Breast epithelium (tissue), 4 donors: Measurements from ENCODE around the gene SLC41A3. TPM values are rescaled to one million over a fixed set of nuclear protein-coding genes. Genes with fewer than 3 reads are reported as not detected.

Experiments used
- DNase-seq, 2 donors: peaks; one replicate each; pipeline ENCODE4 v3.0.0-alpha.2; 2019; ENCODE audit warnings: low spot score in 2 of 2
- H3K27ac ChIP-seq, 2 donors: fragments of 200-600 bp; sonication (generic) in 1 of 2; one replicate each; pipeline ENCODE4 v1.5.1; 2016 to 2019; ENCODE audit warnings: mild to moderate bottlenecking in 1 of 2
- H3K27me3 ChIP-seq, 2 donors: fragments of 200-600 bp; sonication (generic) in 1 of 2; one replicate each; pipeline versions ENCODE4 v1.5.1 to v1.6.0; 2017 to 2019; ENCODE audit warnings: control low read depth in 1 of 2, mild to moderate bottlenecking in 1 of 2
- H3K36me3 ChIP-seq: fragments of 200-600 bp; one replicate; pipeline ENCODE4 v1.5.1; 2019
- H3K4me1 ChIP-seq, 2 donors: fragments of 200-600 bp; sonication (generic); one replicate each; pipeline ENCODE4 v1.5.1; 2016 to 2019; ENCODE audit warnings: control low read depth in 1 of 2
- H3K4me3 ChIP-seq, 3 donors: fragments of 200-600 bp; sonication (generic); 1 replicate in 2 of 3; 2 replicates in 1 of 3; pipeline ENCODE4 v1.5.1; 2016 to 2019; ENCODE audit warnings: mild to moderate bottlenecking in 3 of 3, moderate library complexity in 2 of 3
- H3K9me3 ChIP-seq, 2 donors: fragments of 200-600 bp; sonication (generic) in 1 of 2; one replicate each; pipeline ENCODE4 v1.5.1; 2016 to 2019; ENCODE audit warnings: control low read depth in 1 of 2
- CTCF ChIP-seq, 3 donors: fragments of 450-650 bp; IDR thresholded peaks; one replicate each; pipeline ENCODE4 v1.5.1; 2016 to 2017; ENCODE audit warnings: antibody characterized with exemption in 3 of 3, mild to moderate bottlenecking in 3 of 3, moderate library complexity in 3 of 3
- POLR2A ChIP-seq: fragments of 450-650 bp; IDR thresholded peaks from one replicate; pipeline ENCODE4 v1.6.1; 2016; ENCODE audit warnings: antibody characterized with exemption, mild to moderate bottlenecking, moderate library complexity
- POLR2AphosphoS5 ChIP-seq, 3 donors: sonication (generic); formaldehyde crosslinking; IDR thresholded peaks; one replicate each; pipeline ENCODE4 v1.6.1; 2017; ENCODE audit warnings: antibody characterized with exemption in 3 of 3
- intact Hi-C: fragments of 100-400 bp; cut with DNase I; formaldehyde crosslinking; loops from one replicate; pipeline ENCODE4 v1.15.1; 2023; ENCODE audit warnings: low total_unique reads
- total RNA-seq, 3 donors: library from RNA; depleted of rRNA; stranded (reverse); fragments of >200 nt; gene quantifications; one replicate each; pipeline ENCODE4 v1.1.0, GENCODE V29; 2016

Gene SLC41A3
- total RNA-seq, 3 donors from 2014 or later, result 42.6 to 53.7 (median 50.1) TPM

- Histone ChIP-seq H3K27me3 (no peaks in the 10 kb centered on the region), H3K27ac (no peak overlapping the region), H3K9me3 (peaks cover 6% of the 10 kb centered on the region in 2 donors), H3K36me3 (no peaks in the 10 kb centered on the region), H3K4me3 (no peak overlapping the region), H3K4me1 (no peaks in the 10 kb centered on the region)
- intact Hi-C loops, result no loop called here
- DNase-seq, result no peak
- TF ChIP-seq POLR2AphosphoS5 (IDR thresholded peaks at IDR 0.05) (no peak), CTCF (IDR thresholded peaks at IDR 0.05) (no peak)
Observed at GRCh38 chr3:126023390-126023789, 60.5 kb downstream of the SLC41A3 start.

- peaks cover under 1 to 1% of the 10 kb centered on the region in 2 donors for H3K9me3 ChIP-seq
- no peaks in the 10 kb centered on the region for H3K4me1 ChIP-seq
- H3K27ac ChIP-seq, result no peak overlapping the region
- H3K36me3 ChIP-seq, result no peaks in the 10 kb centered on the region
- no peak for DNase-seq
- H3K27me3 ChIP-seq, result no peaks in the 10 kb centered on the region
- H3K4me3 ChIP-seq, result no peak overlapping the region
- intact Hi-C loops, result no loop called here
- TF ChIP-seq POLR2AphosphoS5 (IDR thresholded peaks at IDR 0.05) (no peak), POLR2A (no peak), CTCF (IDR thresholded peaks at IDR 0.05) (no peak)
Observed at GRCh38 chr3:126022741-126023359, 61.1 kb downstream of the SLC41A3 start.

- H3K9me3 ChIP-seq, result no peaks in the 10 kb centered on the region
- intact Hi-C loops, result no loop called here
- no peaks in the 10 kb centered on the region for H3K36me3 ChIP-seq
- H3K4me1 ChIP-seq, result no peaks in the 10 kb centered on the region
- no peak for TF ChIP-seq POLR2AphosphoS5 (IDR thresholded peaks at IDR 0.05)
- no peak for TF ChIP-seq POLR2A
- TF ChIP-seq CTCF (IDR thresholded peaks at IDR 0.05), result no peak
- H3K27ac ChIP-seq, result no peak overlapping the region
- no peak for DNase-seq
- no peaks in the 10 kb centered on the region for H3K27me3 ChIP-seq
- H3K4me3 ChIP-seq, result no peak overlapping the region
Observed at GRCh38 chr3:126021702-126022101, 62.2 kb downstream of the SLC41A3 start.

- no peaks in the 10 kb centered on the region for H3K36me3 ChIP-seq
- no peaks in the 10 kb centered on the region for H3K4me1 ChIP-seq
- no peaks in the 10 kb centered on the region for H3K27me3 ChIP-seq
- TF ChIP-seq POLR2AphosphoS5 (IDR thresholded peaks at IDR 0.05), result no peak
- TF ChIP-seq CTCF (IDR thresholded peaks at IDR 0.05), result no peak
- TF ChIP-seq POLR2A, result no peak
- intact Hi-C loops, result no loop called here
- no peak overlapping the region for H3K27ac ChIP-seq
- no peak overlapping the region for H3K4me3 ChIP-seq
- DNase-seq, result no peak
- no peaks in the 10 kb centered on the region for H3K9me3 ChIP-seq
Observed at GRCh38 chr3:126021224-126021623, 62.7 kb downstream of the SLC41A3 start.

- no peak overlapping the region for H3K4me3 ChIP-seq
- H3K4me1 ChIP-seq, result no peaks in the 10 kb centered on the region
- no peak overlapping the region for H3K27ac ChIP-seq
- TF ChIP-seq POLR2A, result no peak
- no peak for TF ChIP-seq CTCF (IDR thresholded peaks at IDR 0.05)
- TF ChIP-seq POLR2AphosphoS5 (IDR thresholded peaks at IDR 0.05), result no peak
- H3K27me3 ChIP-seq, result no peaks in the 10 kb centered on the region
- no peaks in the 10 kb centered on the region for H3K36me3 ChIP-seq
- no peaks in the 10 kb centered on the region for H3K9me3 ChIP-seq
- DNase-seq, result no peak
- intact Hi-C loops, result no loop called here
Observed at GRCh38 chr3:126019683-126020082, 64.2 kb downstream of the SLC41A3 start.
